Stimulated activated CD8-positive, alpha-beta memory T cell treated with anti-CD3 and anti-CD28 coated beads, Interleukin-12 subunit alpha, Interleukin-12 subunit beta, amount 100 ng/mL, for 1 hour (primary cell): ENCODE data around the gene KLK5.
A peak's percentile ranks its signal among the peaks of the same experiment; 100 is the strongest.

Experiments
- DNase-seq: peaks from one replicate; pipeline ENCODE4 v3.0.0-alpha.2; 2020; ENCODE audit warnings: low read depth

The KLK5 gene

GRCh38 chr19:50968716-50969412, 16.0 kb upstream of the KLK5 start:
- no peak for DNase-seq

GRCh38 chr19:50967929-50968715, 15.3 kb upstream of the KLK5 start:
- no peak for DNase-seq

GRCh38 chr19:50964266-50964665, 11.4 kb upstream of the KLK5 start:
- DNase-seq: no peak

GRCh38 chr19:50963381-50963780, 10.5 kb upstream of the KLK5 start:
- no peak for DNase-seq

- no peak for DNase-seq
Observed at GRCh38 chr19:50962245-50962644, 9.4 kb upstream of the KLK5 start.

- no peak for DNase-seq
Observed at GRCh38 chr19:50959731-50960500, 7.1 kb upstream of the KLK5 start.

- DNase-seq: no peak
Observed at GRCh38 chr19:50957587-50957986, 4.7 kb upstream of the KLK5 start.

- no peak for DNase-seq
Observed at GRCh38 chr19:50949861-50950260, 3.0 kb downstream of the KLK5 start.

- no peak for DNase-seq
Observed at GRCh38 chr19:50947123-50947522, 5.7 kb downstream of the KLK5 start.

- DNase-seq: no peak
Observed at GRCh38 chr19:50944795-50945194, 8.0 kb downstream of the KLK5 start.

GRCh38 chr19:50943074-50943828, 9.6 kb downstream of the KLK5 start:
- no peak for DNase-seq

GRCh38 chr19:50939596-50939995, 13.2 kb downstream of the KLK5 start:
- no peak for DNase-seq

- DNase-seq: no peak
Observed at GRCh38 chr19:50933640-50934039, 19.2 kb downstream of the KLK5 start.

GRCh38 chr19:50932690-50933083, 20.2 kb downstream of the KLK5 start:
- no peak for DNase-seq

- DNase-seq: no peak
Observed at GRCh38 chr19:50932018-50932689, 20.7 kb downstream of the KLK5 start.

GRCh38 chr19:50931023-50931422, 21.8 kb downstream of the KLK5 start:
- no peak for DNase-seq

- DNase-seq: no peak
Observed at GRCh38 chr19:50928831-50929230, 24.0 kb downstream of the KLK5 start.

- no peak for DNase-seq
Observed at GRCh38 chr19:50926144-50926543, 26.7 kb downstream of the KLK5 start.

GRCh38 chr19:50925734-50926133, 27.1 kb downstream of the KLK5 start:
- DNase-seq: no peak

- DNase-seq: no peak
Observed at GRCh38 chr19:50924586-50924985, 28.3 kb downstream of the KLK5 start.

GRCh38 chr19:50922317-50922853, 30.5 kb downstream of the KLK5 start:
- peak; percentile 62 for DNase-seq
